Measurements from ENCODE around the gene TENM4.

The TENM4 gene

DNA sequence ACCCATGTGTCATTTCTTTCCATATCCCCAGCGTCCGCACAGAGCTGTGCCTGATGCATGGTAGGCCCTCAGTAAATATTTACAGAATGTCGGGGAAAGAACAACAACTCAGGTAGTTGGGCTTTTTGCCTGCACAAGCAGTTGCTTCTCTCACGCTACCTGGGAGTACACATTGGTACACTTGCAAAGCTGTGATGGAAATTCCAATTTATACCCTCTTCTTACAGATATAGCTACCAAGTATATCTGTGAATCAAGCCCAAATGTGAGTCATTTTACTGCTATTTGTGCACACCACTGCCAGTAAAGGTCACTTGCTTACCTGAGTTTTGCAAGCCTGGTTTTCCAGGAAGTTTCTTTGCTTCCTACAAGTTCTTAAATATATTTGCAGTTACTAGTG lies 533.2 kb downstream of the TENM4 start:
- no peak for ATAC-seq
- TF ChIP-seq ZNF70 (CRISPR knock-in tag; IDR thresholded peaks at IDR 0.05) (no peak), ZFP30 (CRISPR knock-in tag; IDR thresholded peaks at IDR 0.05) (no peak), GLIS3 (CRISPR knock-in tag; IDR thresholded peaks at IDR 0.05) (no peak), ZNF8 (CRISPR knock-in tag; IDR thresholded peaks at IDR 0.05) (no peak), PPARA (CRISPR knock-in tag; IDR thresholded peaks at IDR 0.05; ENCODE audit: borderline replicate concordance) (no peak), ZFP3 (CRISPR knock-in tag; IDR thresholded peaks at IDR 0.05) (no peak), BACH2 (CRISPR knock-in tag; IDR thresholded peaks at IDR 0.05; ENCODE audit: borderline replicate concordance) (no peak), ZC3H10 (CRISPR knock-in tag; IDR thresholded peaks at IDR 0.05) (no peak), ISL1 (CRISPR knock-in tag; IDR thresholded peaks at IDR 0.05) (no peak), OSR1 (CRISPR knock-in tag; IDR thresholded peaks at IDR 0.05) (no peak)
- TF ChIP-seq, protein P1, sequence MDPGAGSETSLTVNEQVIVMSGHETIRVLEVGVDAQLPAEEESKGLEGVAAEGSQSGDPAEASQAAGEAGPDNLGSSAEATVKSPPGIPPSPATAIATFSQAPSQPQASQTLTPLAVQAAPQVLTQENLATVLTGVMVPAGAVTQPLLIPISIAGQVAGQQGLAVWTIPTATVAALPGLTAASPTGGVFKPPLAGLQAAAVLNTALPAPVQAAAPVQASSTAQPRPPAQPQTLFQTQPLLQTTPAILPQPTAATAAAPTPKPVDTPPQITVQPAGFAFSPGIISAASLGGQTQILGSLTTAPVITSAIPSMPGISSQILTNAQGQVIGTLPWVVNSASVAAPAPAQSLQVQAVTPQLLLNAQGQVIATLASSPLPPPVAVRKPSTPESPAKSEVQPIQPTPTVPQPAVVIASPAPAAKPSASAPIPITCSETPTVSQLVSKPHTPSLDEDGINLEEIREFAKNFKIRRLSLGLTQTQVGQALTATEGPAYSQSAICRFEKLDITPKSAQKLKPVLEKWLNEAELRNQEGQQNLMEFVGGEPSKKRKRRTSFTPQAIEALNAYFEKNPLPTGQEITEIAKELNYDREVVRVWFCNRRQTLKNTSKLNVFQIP (CRISPR knock-in tag; IDR thresholded peaks at IDR 0.05; ENCODE audit: borderline replicate concordance, low read depth), result no peak
- TF ChIP-seq, protein P2, sequence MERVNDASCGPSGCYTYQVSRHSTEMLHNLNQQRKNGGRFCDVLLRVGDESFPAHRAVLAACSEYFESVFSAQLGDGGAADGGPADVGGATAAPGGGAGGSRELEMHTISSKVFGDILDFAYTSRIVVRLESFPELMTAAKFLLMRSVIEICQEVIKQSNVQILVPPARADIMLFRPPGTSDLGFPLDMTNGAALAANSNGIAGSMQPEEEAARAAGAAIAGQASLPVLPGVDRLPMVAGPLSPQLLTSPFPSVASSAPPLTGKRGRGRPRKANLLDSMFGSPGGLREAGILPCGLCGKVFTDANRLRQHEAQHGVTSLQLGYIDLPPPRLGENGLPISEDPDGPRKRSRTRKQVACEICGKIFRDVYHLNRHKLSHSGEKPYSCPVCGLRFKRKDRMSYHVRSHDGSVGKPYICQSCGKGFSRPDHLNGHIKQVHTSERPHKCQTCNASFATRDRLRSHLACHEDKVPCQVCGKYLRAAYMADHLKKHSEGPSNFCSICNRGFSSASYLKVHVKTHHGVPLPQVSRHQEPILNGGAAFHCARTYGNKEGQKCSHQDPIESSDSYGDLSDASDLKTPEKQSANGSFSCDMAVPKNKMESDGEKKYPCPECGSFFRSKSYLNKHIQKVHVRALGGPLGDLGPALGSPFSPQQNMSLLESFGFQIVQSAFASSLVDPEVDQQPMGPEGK (CRISPR knock-in tag; IDR thresholded peaks at IDR 0.05; ENCODE audit: borderline replicate concordance), result no peak

- TF ChIP-seq CSRNP3 (CRISPR knock-in tag; IDR thresholded peaks at IDR 0.05), result no peak
- ATAC-seq, result no peak
Measured at GRCh38 chr11:78906566-78906965, 534.3 kb downstream of the TENM4 start.

- no peak for TF ChIP-seq CSRNP3 (CRISPR knock-in tag; IDR thresholded peaks at IDR 0.05)
- no peak for TF ChIP-seq ZNF8 (CRISPR knock-in tag; IDR thresholded peaks at IDR 0.05)
- no peak for TF ChIP-seq RARB (CRISPR knock-in tag; IDR thresholded peaks at IDR 0.05)
- TF ChIP-seq ZNF70 (CRISPR knock-in tag; IDR thresholded peaks at IDR 0.05), result no peak
- TF ChIP-seq GLIS3 (CRISPR knock-in tag; IDR thresholded peaks at IDR 0.05), result no peak
- no peak for TF ChIP-seq ISL1 (CRISPR knock-in tag; IDR thresholded peaks at IDR 0.05)
- TF ChIP-seq, protein P1 (CRISPR knock-in tag; IDR thresholded peaks at IDR 0.05; ENCODE audit: borderline replicate concordance, low read depth), result no peak
- no peak for TF ChIP-seq ZNF565 (CRISPR knock-in tag; conservative IDR thresholded peaks at IDR 0.05; ENCODE audit: low read depth)
- TF ChIP-seq ZC3H10 (CRISPR knock-in tag; IDR thresholded peaks at IDR 0.05), result no peak
- TF ChIP-seq, protein P2 (CRISPR knock-in tag; IDR thresholded peaks at IDR 0.05; ENCODE audit: borderline replicate concordance), result no peak
- TF ChIP-seq ARNTL (CRISPR knock-in tag; IDR thresholded peaks at IDR 0.05; ENCODE audit: borderline replicate concordance, low read depth), result no peak
- TF ChIP-seq OSR1 (CRISPR knock-in tag; IDR thresholded peaks at IDR 0.05), result no peak
- TF ChIP-seq CREB5 (CRISPR knock-in tag; IDR thresholded peaks at IDR 0.05; ENCODE audit: low read depth), result no peak
- no peak for TF ChIP-seq ZFP3 (CRISPR knock-in tag; IDR thresholded peaks at IDR 0.05)
- no peak for TF ChIP-seq TOX (CRISPR knock-in tag; IDR thresholded peaks at IDR 0.05; ENCODE audit: borderline replicate concordance)
- TF ChIP-seq TSHZ2 (CRISPR knock-in tag; IDR thresholded peaks at IDR 0.05), result no peak
- no peak for TF ChIP-seq ZFP30 (CRISPR knock-in tag; IDR thresholded peaks at IDR 0.05)
- TF ChIP-seq PPARA (CRISPR knock-in tag; IDR thresholded peaks at IDR 0.05; ENCODE audit: borderline replicate concordance), result no peak
- TF ChIP-seq CSDC2 (CRISPR knock-in tag; IDR thresholded peaks at IDR 0.05), result no peak
- ATAC-seq, result no peak
Measured at GRCh38 chr11:78905756-78906155, 535.1 kb downstream of the TENM4 start.
